Thoracic aorta (tissue), 2 donors: ENCODE results near the gene PTBP1. TPM values are rescaled to one million over a fixed set of nuclear protein-coding genes. Genes with fewer than 3 reads are reported as not detected.

Experiments
- ATAC-seq: fragments of 150-250 bp; one replicate; pipeline ENCODE4 v1.8.0; 2017; ENCODE audit warnings: low read depth; ENCODE audit not compliant: insufficient number of reproducible peaks, low FRiP score
- DNase-seq: peaks from one replicate; pipeline ENCODE4 v3.0.0-alpha.2; 2020; ENCODE audit warnings: low spot score
- H3K27ac ChIP-seq, 2 donors: fragments of 200-600 bp; sonication (generic); 1 replicate in 1 of 2; 2 replicates in 1 of 2; pipeline ENCODE4 v1.5.1; 2016; ENCODE audit warnings: mild to moderate bottlenecking in 2 of 2, moderate library complexity in 2 of 2
- H3K27me3 ChIP-seq: fragments of 200-600 bp; sonication (generic); replicated peaks from 2 replicates; pipeline ENCODE4 v1.6.0; 2016; ENCODE audit warnings: mild to moderate bottlenecking; ENCODE audit not compliant: insufficient read depth
- H3K36me3 ChIP-seq: fragments of 200-600 bp; sonication (generic); one replicate; pipeline ENCODE4 v1.5.1; 2016
- H3K4me1 ChIP-seq, 2 donors: fragments of 200-600 bp; sonication (generic); 1 replicate in 1 of 2; 2 replicates in 1 of 2; pipeline versions ENCODE4 v1.5.1 to v1.6.0; 2016; ENCODE audit warnings: low read depth in 2 of 2, mild to moderate bottlenecking in 1 of 2; ENCODE audit not compliant: control insufficient read depth in 1 of 2
- H3K4me3 ChIP-seq: fragments of 200-600 bp; sonication (generic); 2 replicates; pipeline ENCODE4 v1.5.1; 2016; ENCODE audit warnings: mild to moderate bottlenecking
- H3K9me3 ChIP-seq: fragments of 200-600 bp; sonication (generic); 2 replicates; pipeline ENCODE4 v1.5.1; 2016
- total RNA-seq, 2 donors: library from RNA; depleted of rRNA; stranded (reverse); fragments of >200 nt; gene quantifications; one replicate each; pipeline versions ENCODE4 v1.1.0 to v1.2.3, GENCODE V29; 2016
- TF ChIP-seq, protein P1 (sequence below): fragments of 200-600 bp; sonication (generic); IDR thresholded peaks from one replicate; pipeline ENCODE4 v1.5.1; 2019; ENCODE audit warnings: antibody characterized with exemption

PTBP1 gene
- total RNA-seq, 2 donors from 2014 or later, result 149 to 163 TPM

DNA sequence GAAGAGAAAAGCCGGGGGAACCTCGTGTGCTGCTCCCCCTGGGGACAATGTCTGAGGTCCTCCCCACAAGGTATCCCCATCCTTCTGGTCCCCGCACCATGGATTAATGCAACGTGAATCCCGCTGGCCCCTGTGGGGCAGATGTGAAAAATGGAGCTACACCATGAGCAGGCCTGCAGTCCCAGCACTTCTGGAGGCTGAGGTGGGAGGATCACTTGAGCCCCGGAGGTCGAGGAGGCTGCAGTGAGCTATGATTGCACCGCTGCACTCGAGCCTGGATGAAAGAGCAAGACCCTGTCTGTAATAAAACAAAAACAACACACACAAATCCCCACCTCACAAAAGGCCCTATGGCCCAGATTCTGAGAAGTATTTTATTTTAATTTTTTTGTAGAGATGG is 61.0 kb downstream of the PTBP1 start:
- Histone ChIP-seq H3K9me3 (no peaks in the 10 kb centered on the region), H3K27ac (no peak overlapping the region), H3K36me3 (no peaks in the 10 kb centered on the region), H3K4me1 (peaks cover 0 to 5% of the 10 kb centered on the region in 2 donors), H3K4me3 (no peak overlapping the region), H3K27me3 (peaks cover 7% of the 10 kb centered on the region)
- ATAC-seq (no peak), DNase-seq (no peak)
- TF ChIP-seq, protein P1, sequence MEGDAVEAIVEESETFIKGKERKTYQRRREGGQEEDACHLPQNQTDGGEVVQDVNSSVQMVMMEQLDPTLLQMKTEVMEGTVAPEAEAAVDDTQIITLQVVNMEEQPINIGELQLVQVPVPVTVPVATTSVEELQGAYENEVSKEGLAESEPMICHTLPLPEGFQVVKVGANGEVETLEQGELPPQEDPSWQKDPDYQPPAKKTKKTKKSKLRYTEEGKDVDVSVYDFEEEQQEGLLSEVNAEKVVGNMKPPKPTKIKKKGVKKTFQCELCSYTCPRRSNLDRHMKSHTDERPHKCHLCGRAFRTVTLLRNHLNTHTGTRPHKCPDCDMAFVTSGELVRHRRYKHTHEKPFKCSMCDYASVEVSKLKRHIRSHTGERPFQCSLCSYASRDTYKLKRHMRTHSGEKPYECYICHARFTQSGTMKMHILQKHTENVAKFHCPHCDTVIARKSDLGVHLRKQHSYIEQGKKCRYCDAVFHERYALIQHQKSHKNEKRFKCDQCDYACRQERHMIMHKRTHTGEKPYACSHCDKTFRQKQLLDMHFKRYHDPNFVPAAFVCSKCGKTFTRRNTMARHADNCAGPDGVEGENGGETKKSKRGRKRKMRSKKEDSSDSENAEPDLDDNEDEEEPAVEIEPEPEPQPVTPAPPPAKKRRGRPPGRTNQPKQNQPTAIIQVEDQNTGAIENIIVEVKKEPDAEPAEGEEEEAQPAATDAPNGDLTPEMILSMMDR, result no peak

DNA sequence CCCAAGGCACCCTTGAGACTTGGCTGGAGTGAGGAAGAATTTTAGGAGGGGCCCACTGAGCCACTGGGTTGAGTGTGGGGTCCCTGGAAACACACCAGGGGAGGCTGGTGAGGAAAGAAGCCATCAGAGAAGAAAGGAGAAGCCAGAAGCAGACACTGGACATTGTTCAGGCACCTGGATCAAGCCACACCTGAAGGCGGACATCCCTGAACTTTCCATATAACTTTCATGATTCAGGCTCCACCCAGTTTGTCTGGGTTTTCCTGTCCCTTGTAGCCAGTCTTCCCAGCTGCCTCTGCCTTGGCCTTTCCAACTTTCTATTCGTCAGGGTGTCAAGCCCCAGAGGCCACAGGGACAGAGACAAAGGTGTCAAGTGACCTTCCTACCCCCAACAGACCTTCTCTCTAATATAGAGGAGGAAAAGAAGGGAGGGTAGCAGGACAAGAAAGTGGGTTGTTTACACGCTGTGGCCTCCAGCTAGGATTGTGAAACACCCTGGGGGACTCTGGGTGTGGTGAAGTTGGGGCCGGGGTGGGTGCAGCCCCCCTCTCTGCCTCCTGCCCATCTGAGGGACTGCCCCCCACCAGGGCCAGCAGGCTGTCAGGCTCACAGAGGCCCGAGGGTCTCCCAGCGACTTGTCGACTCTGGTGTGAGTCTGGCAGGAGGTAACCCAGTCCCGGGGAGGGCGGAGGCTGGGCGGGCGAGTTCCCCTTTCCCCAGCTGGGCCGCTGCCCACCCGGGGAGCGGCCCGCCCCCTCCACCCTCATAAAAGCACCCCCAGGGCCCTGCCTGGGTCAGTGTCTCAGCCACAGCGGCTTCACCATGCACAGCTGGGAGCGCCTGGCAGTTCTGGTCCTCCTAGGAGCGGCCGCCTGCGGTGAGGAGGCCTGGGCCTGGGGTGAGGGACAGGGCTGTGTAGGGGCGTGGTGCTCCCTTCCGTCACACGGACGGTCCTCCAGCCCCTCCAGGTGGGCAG is 61.9 kb downstream of the PTBP1 start, which contains the start of gene CFD:
TSS of gene CFD (plus strand) at position 797 of the 976 bp plus-strand sequence. CDS start at position 823, 26 bp downstream.
- no peak for DNase-seq
- Histone ChIP-seq H3K27ac (peak within 1 kb of the TSS in 1 of 2 donors; percentile 17), H3K9me3 (no peaks in the 10 kb centered on the region), H3K27me3 (peaks cover 7% of the 10 kb centered on the region), H3K36me3 (no peaks in the 10 kb centered on the region), H3K4me1 (peaks cover 0 to 11% of the 10 kb centered on the region in 2 donors), H3K4me3 (peak within 1 kb of the TSS; percentile 50)
- ATAC-seq, result no peak
- TF ChIP-seq, protein P1, result no peak

DNA sequence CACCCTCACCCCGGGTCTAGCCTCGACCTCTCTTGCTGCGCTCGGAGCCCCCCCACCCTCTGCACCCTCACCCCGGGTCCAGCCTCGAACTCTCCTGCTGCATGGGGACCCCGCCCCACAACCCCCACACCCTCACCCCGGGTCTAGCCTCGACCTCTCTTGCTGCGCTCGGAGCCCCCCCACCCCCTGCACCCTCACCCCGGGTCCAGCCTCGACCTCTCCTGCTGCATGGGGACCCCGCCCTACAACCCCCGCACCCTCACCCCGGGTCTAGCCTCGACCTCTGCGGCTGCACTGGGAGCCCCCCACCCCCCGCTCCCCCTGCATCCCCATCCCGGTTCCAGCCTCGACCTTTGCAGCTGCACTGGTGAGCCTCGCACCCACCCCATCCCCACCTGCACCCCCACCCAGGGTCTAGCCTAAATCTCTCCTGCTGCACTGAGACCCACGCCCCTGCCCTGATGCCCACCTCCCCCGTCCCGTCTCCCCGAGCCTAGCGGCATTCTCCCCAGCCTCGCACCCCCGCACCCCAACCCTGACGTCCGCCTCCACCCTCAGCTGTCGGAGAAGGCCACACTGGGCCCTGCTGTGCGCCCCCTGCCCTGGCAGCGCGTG is 64.0 kb downstream of the PTBP1 start:
- TF ChIP-seq, protein P1, result no peak
- Histone ChIP-seq H3K36me3 (no peaks in the 10 kb centered on the region), H3K4me3 (no peak overlapping the region), H3K9me3 (no peaks in the 10 kb centered on the region), H3K4me1 (peaks cover 0 to 11% of the 10 kb centered on the region in 2 donors), H3K27me3 (peaks cover 7% of the 10 kb centered on the region), H3K27ac (no peak overlapping the region)
- ATAC-seq, result no peak
- no peak for DNase-seq

Other genes starting within 250 kb of the PTBP1 start
- 100 to 1,000 TPM; 344 to 575 TPM for gene BSG, start 224.9 kb upstream of the PTBP1 start, total RNA-seq
- gene HCN2, start 207.6 kb upstream of the PTBP1 start, total RNA-seq, result not detected
- gene POLRMT, start 163.9 kb upstream of the PTBP1 start, total RNA-seq, result 10 to 100 TPM; 23.8 to 30.9 TPM
- gene FGF22, start 157.6 kb upstream of the PTBP1 start, total RNA-seq, result under 1 TPM; 0.27 to 0.56 TPM
- gene RNF126, start 134.2 kb upstream of the PTBP1 start, total RNA-seq, result 10 to 100 TPM; 47.8 to 61.9 TPM
- 100 to 1,000 TPM; 361 to 595 TPM for gene FSTL3, start 121.1 kb upstream of the PTBP1 start, total RNA-seq
- not detected for gene PRSS57, start 102.0 kb upstream of the PTBP1 start, total RNA-seq
- 10 to 100 TPM; 14.4 to 28.4 TPM for gene PALM, start 88.5 kb upstream of the PTBP1 start, total RNA-seq
- gene MISP, start 46.3 kb upstream of the PTBP1 start, total RNA-seq, result 1 to 10 TPM in 1 of 2 donors, not detected in 1; 2.2 TPM
- gene PLPPR3, start 24.5 kb downstream of the PTBP1 start, total RNA-seq, result not detected
- 1 to 10 TPM in 1 of 2 donors, not detected in 1; 1.1 TPM for gene AZU1, start 30.4 kb downstream of the PTBP1 start, total RNA-seq
- not detected for gene PRTN3, start 43.5 kb downstream of the PTBP1 start, total RNA-seq
- under 1 TPM in 1 of 2 donors, not detected in 1; 0.41 TPM for gene ELANE, start 54.9 kb downstream of the PTBP1 start, total RNA-seq
- gene CFD, start 62.2 kb downstream of the PTBP1 start, total RNA-seq, result 100 to 1,000 TPM; 472 to 781 TPM
- gene MED16, start 95.7 kb downstream of the PTBP1 start, total RNA-seq, result 10 to 100 TPM; 29.1 to 38.0 TPM
- gene RNU6-9, start 96.0 kb downstream of the PTBP1 start, total RNA-seq, result not detected
- 10 to 100 TPM; 37.6 to 42.4 TPM for gene R3HDM4, start 115.8 kb downstream of the PTBP1 start, total RNA-seq
- gene KISS1R, start 119.9 kb downstream of the PTBP1 start, total RNA-seq, result not detected
- gene ARID3A, start 128.6 kb downstream of the PTBP1 start, total RNA-seq, result 10 to 100 TPM in 1 of 2 donors, 1 to 10 TPM in 1; 3.3 to 11.2 TPM
- gene WDR18, start 186.9 kb downstream of the PTBP1 start, total RNA-seq, result 10 to 100 TPM in 1 of 2 donors, 1 to 10 TPM in 1; 6.8 to 27.6 TPM
- under 1 TPM in 1 of 2 donors, not detected in 1; 0.14 TPM for gene GRIN3B, start 203.0 kb downstream of the PTBP1 start, total RNA-seq
- 100 to 1,000 TPM; 183 to 267 TPM for gene TMEM259, start 223.7 kb downstream of the PTBP1 start, total RNA-seq
- gene RNU6-2, start 224.1 kb downstream of the PTBP1 start, total RNA-seq, result not detected
- gene CNN2, start 229.2 kb downstream of the PTBP1 start, total RNA-seq, result 100 to 1,000 TPM in 1 of 2 donors, 10 to 100 TPM in 1; 96.9 to 193 TPM
- 1 to 10 TPM; 6.0 to 7.0 TPM for gene ABCA7, start 242.7 kb downstream of the PTBP1 start, total RNA-seq